GM18861 (cell line): ENCODE results near the gene FGD2.

Experiments
- ATAC-seq: cut with Tn5 transposase; IDR thresholded peaks from one replicate; pipeline ENCODE4 v1.9.1; 2021; ENCODE audit not compliant: unreplicated experiment

FGD2 gene

GRCh38 chr6:37017606-37018197, 12.2 kb downstream of the FGD2 start:
- no peak for ATAC-seq

GRCh38 chr6:37018198-37019064, 13.0 kb downstream of the FGD2 start:
- peak; percentile 72 for ATAC-seq

- ATAC-seq: no peak
Observed at GRCh38 chr6:37019065-37019450, 13.6 kb downstream of the FGD2 start.

GRCh38 chr6:37020381-37020780, 14.9 kb downstream of the FGD2 start:
- no peak for ATAC-seq

GRCh38 chr6:37020812-37021211, 15.4 kb downstream of the FGD2 start:
- ATAC-seq: no peak

- no peak for ATAC-seq
Observed at GRCh38 chr6:37021356-37022129, 16.1 kb downstream of the FGD2 start.

- ATAC-seq: no peak
Observed at GRCh38 chr6:37022135-37022863, 16.8 kb downstream of the FGD2 start.

GRCh38 chr6:37024656-37025337, 19.3 kb downstream of the FGD2 start:
- ATAC-seq: no peak

GRCh38 chr6:37025621-37026466, 20.4 kb downstream of the FGD2 start:
- no peak for ATAC-seq

- ATAC-seq: no peak
Observed at GRCh38 chr6:37027036-37027720, 21.7 kb downstream of the FGD2 start.

GRCh38 chr6:37027811-37028469, 22.5 kb downstream of the FGD2 start:
- no peak for ATAC-seq

- no peak for ATAC-seq
Observed at GRCh38 chr6:37029249-37029971, 24.0 kb downstream of the FGD2 start.

GRCh38 chr6:37030599-37030998, 25.1 kb downstream of the FGD2 start:
- ATAC-seq: no peak

- ATAC-seq: no peak
Observed at GRCh38 chr6:37032239-37032638, 26.8 kb downstream of the FGD2 start.

GRCh38 chr6:37033255-37033654, 27.8 kb downstream of the FGD2 start:
- ATAC-seq: no peak

GRCh38 chr6:37033819-37034795, 28.7 kb downstream of the FGD2 start:
- ATAC-seq: no peak

GRCh38 chr6:37036146-37036545, 30.7 kb downstream of the FGD2 start:
- ATAC-seq: no peak
